Astrocyte (in vitro differentiated cells and primary cell): Measurements from ENCODE around the gene CSPG4. TPM values are rescaled to one million over a fixed set of nuclear protein-coding genes. Genes with fewer than 3 reads are reported as not detected.
"Not testable (repeated sequence)": the region's sequence is repeated elsewhere in the genome, so short reads cannot be mapped to it uniquely, and the experiment has no call there.

Experiments
- DNase-seq: peaks from one replicate; pipeline ENCODE4 v3.0.0-alpha.2; 2010; ENCODE audit warnings: low read depth
- FAIRE-seq: peaks from 2 replicates; lab custom pipeline; 2011; peaks lifted over from hg19 to GRCh38; lab: Jason Lieb, UNC
- H2AFZ ChIP-seq: 2 replicates; pipeline ENCODE4 v1.6.0; 2012; ENCODE audit warnings: low read depth, low read length, inconsistent platforms
- H3K27ac ChIP-seq: 2 replicates; pipeline ENCODE4 v1.5.1; 2011; ENCODE audit warnings: low read depth, low read length, inconsistent platforms
- H3K27me3 ChIP-seq: 2 replicates; pipeline ENCODE4 v1.6.0; 2011; ENCODE audit warnings: low read length, inconsistent platforms; ENCODE audit not compliant: insufficient read depth
- H3K36me3 ChIP-seq: 2 replicates; pipeline ENCODE4 v1.5.1; 2011; ENCODE audit warnings: low read length, inconsistent platforms; ENCODE audit not compliant: insufficient read depth
- H3K4me1 ChIP-seq: 2 replicates; pipeline ENCODE4 v1.5.1; 2011; ENCODE audit warnings: low read length, inconsistent platforms; ENCODE audit not compliant: insufficient read depth
- H3K4me2 ChIP-seq: 2 replicates; pipeline ENCODE4 v1.6.0; 2012; ENCODE audit warnings: low read length, inconsistent platforms
- H3K4me3 ChIP-seq: 2 replicates; pipeline ENCODE4 v1.5.1; 2011; ENCODE audit warnings: low read depth, mild to moderate bottlenecking, low read length, inconsistent platforms; ENCODE audit not compliant: insufficient read depth
- H3K79me2 ChIP-seq: 2 replicates; pipeline ENCODE4 v1.6.0; 2012; ENCODE audit warnings: mild to moderate bottlenecking, low read length, inconsistent platforms; ENCODE audit not compliant: insufficient read depth
- H3K9ac ChIP-seq: 2 replicates; pipeline ENCODE4 v1.6.0; 2012; ENCODE audit warnings: mild to moderate bottlenecking, low read length, inconsistent platforms
- H3K9me3 ChIP-seq: 2 replicates; pipeline ENCODE4 v1.5.1; 2012; ENCODE audit warnings: low read depth, mild to moderate bottlenecking, low read length, inconsistent platforms; ENCODE audit not compliant: insufficient read depth
- H4K20me1 ChIP-seq: 2 replicates; pipeline ENCODE4 v1.6.0; 2012; ENCODE audit warnings: low read length, inconsistent platforms; ENCODE audit not compliant: insufficient read depth
- H3K27ac Mint-ChIP-seq: one replicate; pipeline ENCODE4 v1.8.0; 2021; ENCODE audit warnings: mild to moderate bottlenecking, mixed read lengths; ENCODE audit not compliant: unreplicated experiment
- H3K27me3 Mint-ChIP-seq: one replicate; pipeline ENCODE4 v1.8.0; 2021; ENCODE audit warnings: low read depth, mixed read lengths; ENCODE audit not compliant: unreplicated experiment
- H3K36me3 Mint-ChIP-seq: one replicate; pipeline ENCODE4 v1.8.0; 2021; ENCODE audit warnings: low read depth, mixed read lengths; ENCODE audit not compliant: unreplicated experiment
- H3K4me1 Mint-ChIP-seq: one replicate; pipeline ENCODE4 v1.8.0; 2021; ENCODE audit warnings: low read depth, mixed read lengths; ENCODE audit not compliant: unreplicated experiment
- H3K4me3 Mint-ChIP-seq: one replicate; pipeline ENCODE4 v1.8.0; 2021; ENCODE audit warnings: mild to moderate bottlenecking, moderate library complexity, mixed read lengths; ENCODE audit not compliant: unreplicated experiment
- H3K9me3 Mint-ChIP-seq: one replicate; pipeline ENCODE4 v1.8.0; 2021; ENCODE audit warnings: mild to moderate bottlenecking, mixed read lengths; ENCODE audit not compliant: unreplicated experiment
- EZH2 ChIP-seq: IDR thresholded peaks from 2 replicates; pipeline ENCODE4 v1.6.1; 2012; ENCODE audit warnings: mild to moderate bottlenecking, low read length, inconsistent platforms; ENCODE audit not compliant: insufficient read depth
- total RNA-seq: library from RNA; stranded (reverse); gene quantifications from 2 replicates; pipeline ENCODE4 v1.2.1, GENCODE V29; 2021
- TF ChIP-seq, protein P1 (sequence below): IDR thresholded peaks from 2 replicates; pipeline ENCODE4 v1.5.1; 2011; ENCODE audit warnings: low read depth, mild to moderate bottlenecking, inconsistent platforms, low read length, moderate library complexity; ENCODE audit not compliant: insufficient read depth

Gene CSPG4
- total RNA-seq, 1 donor from 2014 or later: 26.9 TPM

DNA sequence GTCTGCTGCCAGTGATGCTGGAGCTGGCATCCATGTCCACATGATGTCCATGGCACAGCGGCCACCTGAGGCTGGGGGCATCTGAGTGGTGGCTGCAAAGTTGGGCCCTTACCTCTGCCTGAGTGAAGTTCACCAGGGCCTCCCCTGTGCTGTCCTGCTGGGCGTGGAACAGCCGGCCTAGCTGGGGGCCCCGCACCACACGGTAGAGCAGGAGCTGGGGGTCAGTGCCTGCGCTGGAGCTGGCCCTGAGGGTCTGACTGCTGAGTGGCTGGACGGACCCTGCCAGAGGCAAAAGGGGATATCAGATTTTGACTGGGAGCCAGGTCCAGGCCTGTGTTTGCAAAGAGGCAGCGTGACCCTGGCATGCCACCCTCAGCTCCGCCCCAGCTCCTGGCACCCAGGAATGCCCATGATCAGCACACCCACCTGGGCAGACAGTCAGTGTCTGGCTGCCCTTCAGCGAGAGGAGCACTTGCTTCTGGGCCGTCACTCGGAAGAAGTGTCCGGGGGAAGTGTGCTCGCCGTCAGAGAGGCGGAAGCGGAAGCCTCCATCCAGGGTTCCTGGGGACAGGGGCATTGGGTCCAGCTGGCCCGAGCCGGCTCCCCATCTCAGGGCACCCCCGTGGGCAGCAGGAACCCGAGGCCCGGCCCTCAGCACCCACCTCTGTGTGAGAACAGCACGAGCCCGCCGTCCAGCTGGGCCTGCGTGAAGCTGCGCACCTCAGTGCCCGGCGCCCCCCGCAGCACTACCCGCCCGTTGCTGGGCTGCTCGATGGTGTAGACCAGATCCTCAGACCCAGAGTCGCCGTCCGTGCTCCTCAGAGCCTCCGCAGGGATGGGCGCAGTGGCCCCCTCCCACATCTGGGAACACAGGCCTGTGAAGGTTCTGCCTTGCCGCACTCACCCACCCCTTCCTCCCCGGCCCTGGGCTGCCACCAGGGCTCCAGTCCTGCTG lies 30.2 kb downstream of the CSPG4 start:
- peaks cover 15% of the 10 kb centered on the region for H3K36me3 Mint-ChIP-seq
- Histone ChIP-seq H3K4me2 (no peak overlapping the region), H3K9me3 (no peaks in the 10 kb centered on the region), H3K4me3 (no peak overlapping the region), H3K27ac (no peak overlapping the region), H2AFZ (no peak overlapping the region), H3K79me2 (no peaks in the 10 kb centered on the region), H3K4me1 (no peaks in the 10 kb centered on the region), H3K36me3 (peaks cover 8% of the 10 kb centered on the region), H4K20me1 (peaks cover 29% of the 10 kb centered on the region), H3K27me3 (no peaks in the 10 kb centered on the region), H3K9ac (no peak overlapping the region)
- H3K9me3 Mint-ChIP-seq: no peaks in the 10 kb centered on the region
- no peak overlapping the region for H3K4me3 Mint-ChIP-seq
- no peak for DNase-seq
- no peak for FAIRE-seq
- TF ChIP-seq EZH2: no peak
- TF ChIP-seq, protein P1, sequence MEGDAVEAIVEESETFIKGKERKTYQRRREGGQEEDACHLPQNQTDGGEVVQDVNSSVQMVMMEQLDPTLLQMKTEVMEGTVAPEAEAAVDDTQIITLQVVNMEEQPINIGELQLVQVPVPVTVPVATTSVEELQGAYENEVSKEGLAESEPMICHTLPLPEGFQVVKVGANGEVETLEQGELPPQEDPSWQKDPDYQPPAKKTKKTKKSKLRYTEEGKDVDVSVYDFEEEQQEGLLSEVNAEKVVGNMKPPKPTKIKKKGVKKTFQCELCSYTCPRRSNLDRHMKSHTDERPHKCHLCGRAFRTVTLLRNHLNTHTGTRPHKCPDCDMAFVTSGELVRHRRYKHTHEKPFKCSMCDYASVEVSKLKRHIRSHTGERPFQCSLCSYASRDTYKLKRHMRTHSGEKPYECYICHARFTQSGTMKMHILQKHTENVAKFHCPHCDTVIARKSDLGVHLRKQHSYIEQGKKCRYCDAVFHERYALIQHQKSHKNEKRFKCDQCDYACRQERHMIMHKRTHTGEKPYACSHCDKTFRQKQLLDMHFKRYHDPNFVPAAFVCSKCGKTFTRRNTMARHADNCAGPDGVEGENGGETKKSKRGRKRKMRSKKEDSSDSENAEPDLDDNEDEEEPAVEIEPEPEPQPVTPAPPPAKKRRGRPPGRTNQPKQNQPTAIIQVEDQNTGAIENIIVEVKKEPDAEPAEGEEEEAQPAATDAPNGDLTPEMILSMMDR: no peak
- H3K27me3 Mint-ChIP-seq: no peaks in the 10 kb centered on the region
- peaks cover 2% of the 10 kb centered on the region for H3K4me1 Mint-ChIP-seq
- H3K27ac Mint-ChIP-seq: no peak overlapping the region

DNA sequence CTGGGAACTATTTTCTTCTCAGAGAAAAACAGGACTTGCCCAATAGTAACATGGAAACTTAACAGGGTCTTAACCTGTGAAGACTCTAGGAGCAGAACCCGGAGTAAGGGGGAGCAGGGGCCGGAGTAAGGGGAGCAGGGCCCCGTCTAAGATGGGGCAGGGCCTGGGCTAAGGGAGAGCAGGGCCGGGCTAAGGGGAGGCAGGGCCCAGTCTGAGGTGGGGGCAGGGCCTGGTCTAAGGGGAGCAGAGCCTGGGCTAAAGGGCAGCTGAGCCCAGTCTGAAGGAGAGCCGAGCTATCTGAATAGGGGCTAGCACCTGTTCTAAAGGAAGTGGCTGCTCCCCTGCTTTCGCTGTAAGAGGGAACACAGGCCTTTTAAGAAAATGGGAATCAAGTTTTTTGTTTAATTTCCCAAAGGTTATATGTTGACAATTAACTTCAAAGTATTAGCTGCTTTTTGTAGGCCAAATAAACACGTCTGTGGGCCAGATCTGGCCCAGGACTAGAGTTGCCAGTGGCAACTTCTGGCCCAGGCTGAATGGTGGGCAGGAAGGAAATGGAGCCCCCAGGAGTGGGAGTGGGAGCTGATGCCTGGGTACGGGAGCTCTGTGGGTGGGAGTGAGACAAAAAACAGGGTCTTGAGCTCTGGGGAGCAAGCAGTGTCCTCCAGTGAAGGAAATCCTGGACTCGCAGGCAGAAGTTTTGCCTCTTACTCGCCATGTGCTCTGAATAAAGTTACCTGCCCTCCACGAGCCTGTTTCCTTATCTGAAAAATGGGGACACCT lies 32.5 kb downstream of the CSPG4 start:
- H3K79me2 ChIP-seq: no peaks in the 10 kb centered on the region
- H4K20me1 ChIP-seq: peaks cover 20% of the 10 kb centered on the region
- Mint-ChIP-seq H3K9me3 (no peaks in the 10 kb centered on the region), H3K36me3 (peaks cover 9% of the 10 kb centered on the region), H3K4me3 (no peak overlapping the region), H3K27me3 (no peaks in the 10 kb centered on the region), H3K4me1 (no peaks in the 10 kb centered on the region), H3K27ac (no peak overlapping the region)
- H3K36me3 ChIP-seq: peaks cover 8% of the 10 kb centered on the region
- H3K27ac ChIP-seq: no peak overlapping the region
- FAIRE-seq (no peak), DNase-seq (no peak)
- no peak overlapping the region for H3K4me2 ChIP-seq
- no peaks in the 10 kb centered on the region for H3K27me3 ChIP-seq
- TF ChIP-seq EZH2: no peak
- TF ChIP-seq, protein P1: no peak
- no peaks in the 10 kb centered on the region for H3K4me1 ChIP-seq
- H2AFZ ChIP-seq: no peak overlapping the region
- H3K4me3 ChIP-seq: no peak overlapping the region
- H3K9me3 ChIP-seq: no peaks in the 10 kb centered on the region
- no peak overlapping the region for H3K9ac ChIP-seq

DNA sequence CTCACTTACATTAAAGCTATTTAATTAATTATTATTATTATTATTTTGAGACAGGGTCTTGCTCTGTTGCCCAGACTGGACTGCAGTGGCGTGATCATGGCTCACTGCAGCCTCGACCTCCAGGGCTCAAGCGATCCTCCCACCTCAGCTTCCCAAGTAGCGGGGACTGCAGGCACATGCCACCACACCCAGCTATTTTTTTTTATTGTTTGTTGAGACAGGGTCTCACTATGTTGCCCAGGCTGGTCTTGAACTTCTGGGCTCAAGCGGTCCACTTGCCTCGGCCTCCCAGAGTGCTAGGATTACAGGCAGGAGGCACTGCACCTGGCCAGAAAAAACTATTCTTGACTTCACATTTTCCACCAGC lies 34.3 kb downstream of the CSPG4 start:
- not testable (repeated sequence) for H3K4me2 ChIP-seq, H3K79me2 ChIP-seq, H2AFZ ChIP-seq, H3K9me3 Mint-ChIP-seq, H3K9ac ChIP-seq, H3K4me3 ChIP-seq, DNase-seq, H4K20me1 ChIP-seq, H3K27ac Mint-ChIP-seq, H3K27me3 Mint-ChIP-seq, H3K36me3 Mint-ChIP-seq, H3K36me3 ChIP-seq, H3K4me1 Mint-ChIP-seq, H3K27ac ChIP-seq, FAIRE-seq, H3K9me3 ChIP-seq, H3K27me3 ChIP-seq, H3K4me3 Mint-ChIP-seq
- peaks cover 15% of the 10 kb centered on the region for H3K4me1 ChIP-seq
